GM12878 (cell line): Measurements from ENCODE around the gene HSFX1. TPM values are rescaled to one million over a fixed set of nuclear protein-coding genes. Genes with fewer than 3 reads are reported as not detected.

ENCODE experiments used
- ATAC-seq: fragments of 200-7000 bp; cut with Tn5 transposase; 3 replicates; pipeline ENCODE4 v1.9.1; 2020; ENCODE audit warnings: mild to moderate bottlenecking, moderate library complexity
- BruUV-seq: library from RNA; stranded (reverse); fragments of 400-500 nt; replicated peaks from 2 replicates; lab custom pipeline; 2021; lab: Mats Ljungman, UMichigan
- CTCF ChIA-PET: fragments of 300-600 bp; sonication (Branson Sonifier 250); formaldehyde crosslinking; extraction: SDS; loops from one replicate; lab custom pipeline; 2021; ENCODE audit warnings: inconsistent platforms; lab: Yijun Ruan, JAX
- POLR2A ChIA-PET: fragments of 350-600 bp; formaldehyde crosslinking; extraction: SDS; loops from one replicate; lab custom pipeline; 2021; ENCODE audit warnings: inconsistent platforms; lab: Charles Lee
- RAD21 ChIA-PET: fragments of 300-600 bp; sonication (Branson Sonifier 250); formaldehyde crosslinking; loops from one replicate; lab custom pipeline; 2023; ENCODE audit warnings: antibody characterized with exemption; ENCODE audit not compliant: unreplicated experiment; lab: Charles Lee
- SMC1A ChIA-PET: fragments of 300-600 bp; sonication (Branson Sonifier 250); formaldehyde crosslinking; loops from one replicate; lab custom pipeline; 2023; ENCODE audit not compliant: unreplicated experiment, uncharacterized antibody; lab: Charles Lee
- DNase-seq: peaks from one replicate; pipeline ENCODE4 v3.0.0-alpha.2; 2011; ENCODE audit warnings: low read depth, low spot score
- FAIRE-seq: peaks from 3 replicates; lab custom pipeline; 2011; peaks lifted over from hg19 to GRCh38; lab: Jason Lieb, UNC
- H2AFZ ChIP-seq: 2 replicates; pipeline ENCODE4 v1.6.0; 2011; ENCODE audit warnings: low read depth, low read length, control low read depth; ENCODE audit not compliant: control insufficient read depth
- H3K27ac ChIP-seq: 2 replicates; pipeline ENCODE4 v1.5.1; 2011; ENCODE audit warnings: control low read depth; ENCODE audit not compliant: control insufficient read depth, insufficient read depth
- H3K27me3 ChIP-seq, 2 experiments: replicated peaks in 1 of 2; 2 replicates each; pipeline versions ENCODE4 v1.6.0 to v1.6.1; 2011; ENCODE audit warnings: low read length in 1 of 2; ENCODE audit not compliant: control insufficient read depth in 2 of 2, insufficient read depth in 2 of 2
- H3K36me3 ChIP-seq, 2 experiments: 2 replicates each; pipeline ENCODE4 v1.5.1; 2011; ENCODE audit warnings: low read length in 1 of 2; ENCODE audit not compliant: control insufficient read depth in 2 of 2, insufficient read depth in 2 of 2
- H3K4me1 ChIP-seq: 2 replicates; pipeline ENCODE4 v1.6.1; 2011; ENCODE audit warnings: mild to moderate bottlenecking, low read length, moderate library complexity, mixed read lengths; ENCODE audit not compliant: control insufficient read depth, insufficient read depth
- H3K4me2 ChIP-seq: 2 replicates; pipeline ENCODE4 v1.6.0; 2011; ENCODE audit warnings: control low read depth; ENCODE audit not compliant: control insufficient read depth, insufficient read depth
- H3K4me3 ChIP-seq: fragments of 200-600 bp; sonication (generic); 2 replicates; pipeline ENCODE4 v1.5.1; 2016
- H3K79me2 ChIP-seq: 2 replicates; pipeline ENCODE4 v1.6.0; 2011; ENCODE audit warnings: low read length; ENCODE audit not compliant: control insufficient read depth, insufficient read depth
- H3K9ac ChIP-seq: 2 replicates; pipeline ENCODE4 v1.8.0; 2011; ENCODE audit warnings: low read length, control low read depth, mixed read lengths; ENCODE audit not compliant: control insufficient read depth, insufficient read depth
- H3K9me3 ChIP-seq: replicated peaks from 3 replicates; pipeline ENCODE4 v1.5.1; 2011; ENCODE audit warnings: mild to moderate bottlenecking, low read length; ENCODE audit not compliant: control insufficient read depth, insufficient read depth
- H4K20me1 ChIP-seq: 2 replicates; pipeline ENCODE4 v1.6.0; 2011; ENCODE audit not compliant: control insufficient read depth, insufficient read depth
- DPF2 ChIP-seq: fragments of 450-650 bp; IDR thresholded peaks from 2 replicates; pipeline ENCODE4 v1.6.1; 2017; ENCODE audit warnings: mild to moderate bottlenecking
- IRF4 ChIP-seq: IDR thresholded peaks from 2 replicates; pipeline ENCODE4 v1.6.1; 2011; ENCODE audit warnings: low read depth, low read length
- NR2F1 ChIP-seq: fragments of 450-650 bp; conservative IDR thresholded peaks from 2 replicates; pipeline ENCODE4 v1.6.1; 2017; ENCODE audit warnings: mild to moderate bottlenecking
- RBBP5 ChIP-seq: fragments of 200-600 bp; sonication (generic); conservative IDR thresholded peaks from 2 replicates; pipeline ENCODE4 v1.6.1; 2016
- SPI1 ChIP-seq: IDR thresholded peaks from 2 replicates; pipeline ENCODE4 v1.6.1; 2011; ENCODE audit warnings: low read depth, mild to moderate bottlenecking, low read length, moderate library complexity, borderline replicate concordance; ENCODE audit not compliant: insufficient read depth
- WGBS: methylation state at CpG from one replicate; pipeline ENCODE4 v1.1.6; 2016; ENCODE audit warnings: low lambda C conversion rate; ENCODE audit not compliant: insufficient replicate concordance, insufficient coverage; ENCODE audit errors: missing lambda C conversion rate; 5-methylcytosine and 5-hydroxymethylcytosine counted together
- in situ Hi-C: fragments of 300-500 bp; cut with MboI; formaldehyde crosslinking; loops from 9 replicates; pipeline ENCODE4 v1.14.3; 2018; ENCODE audit warnings: mixed read lengths
- intact Hi-C: fragments of 100-400 bp; cut with micrococcal nuclease; formaldehyde crosslinking; loops from one replicate; pipeline ENCODE4 v1.14.2; 2022; ENCODE audit not compliant: unreplicated experiment
- polyA plus RNA-seq, 11 experiments: library from polyadenylated mRNA; depleted of rRNA in 4 of 11; unstranded in 6 of 11; stranded (reverse) in 5 of 11; fragments of >200 nt; fragmentation: Nextera tagmentation in 4 of 11; fragmentation: Illumina TruSeq in 1 of 11; extraction: Ambion mirVana in 4 of 11; extraction: Trizol in 1 of 11; gene quantifications; 1 replicate in 1 of 11; 2 replicates in 10 of 11; pipeline versions ENCODE4 v1.2.1 to v1.2.3, GENCODE V29; 2011 to 2016; ENCODE audit warnings: inconsistent platforms in 2 of 11, missing spikeins in 2 of 11, low read depth in 1 of 11
- total RNA-seq, 4 experiments: library from RNA; depleted of rRNA in 3 of 4; stranded (reverse); fragments of >200 nt in 3 of 4; fragmentation: Illumina TruSeq in 1 of 4; extraction: Trizol in 1 of 4; gene quantifications; 2 replicates each; pipeline versions ENCODE4 v1.2.1 to v1.2.3, GENCODE V29; 2013 to 2021

HSFX1 gene
- total and polyA plus RNA-seq, 10 of the 15 experiments (the other 5 are each of a cell fraction or from before 2014, with no cell fraction given): 0.06 to 0.56 (median 0.10) TPM; not detected in 3

DNA sequence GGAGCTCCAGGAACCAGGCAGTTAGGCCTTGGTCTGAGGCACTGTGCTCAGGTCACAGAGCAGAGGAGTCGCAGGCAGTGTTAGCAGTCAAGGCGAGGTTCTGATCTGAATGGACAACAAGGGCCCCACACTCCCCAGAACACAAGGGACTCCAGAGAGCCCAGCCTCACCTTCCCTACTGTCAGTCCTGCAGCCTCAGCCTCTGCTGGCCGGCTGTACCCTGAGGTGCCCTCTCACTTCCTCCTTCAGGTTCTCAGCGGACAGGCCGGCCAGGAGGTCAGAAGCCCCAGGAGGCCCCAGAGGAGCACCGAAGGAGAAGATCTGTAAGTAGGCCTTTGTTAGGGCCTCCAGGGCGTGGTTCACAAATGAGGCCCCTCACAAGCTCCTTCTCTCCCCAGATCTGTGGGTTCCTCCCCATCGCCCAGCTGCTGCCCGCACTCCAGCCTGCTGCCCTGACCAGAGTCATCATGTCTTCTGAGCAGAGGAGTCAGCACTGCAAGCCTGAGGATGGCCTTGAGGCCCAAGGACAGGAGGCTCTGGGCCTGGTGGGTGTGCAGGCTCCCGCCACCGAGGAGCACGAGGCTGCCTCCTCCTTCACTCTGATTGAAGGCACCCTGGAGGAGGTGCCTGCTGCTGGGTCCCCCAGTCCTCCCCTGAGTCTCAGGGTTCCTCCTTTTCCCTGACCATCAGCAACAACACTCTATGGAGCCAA lies 34.0 kb downstream of the HSFX1 start:
- FAIRE-seq (no peak), ATAC-seq (peak; percentile 82), DNase-seq (no peak)
- Histone ChIP-seq H3K4me3 (no peak overlapping the region), H3K27me3 (no peaks in the 10 kb centered on the region), H4K20me1 (no peaks in the 10 kb centered on the region), H3K4me2 (no peak overlapping the region), H3K79me2 (no peaks in the 10 kb centered on the region), H2AFZ (no peak overlapping the region; the same call in 1 of the 2 replicates), H3K36me3 (no peaks in the 10 kb centered on the region), H3K27ac (no peak overlapping the region), H3K9me3 (no peaks in the 10 kb centered on the region), H3K4me1 (peaks cover 4% of the 10 kb centered on the region), H3K9ac (no peak overlapping the region)
- TF ChIP-seq IRF4 (no peak), SPI1 (peak; percentile 57; the same call in 1 of the 2 replicates), DPF2 (0 out of 2 replicates have a peak, but pooled peaks have one; percentile 37), NR2F1 (peak; percentile 54)
- no TSS peak for BruUV-seq
- intact Hi-C loops: no loop called here
- WGBS: 41% methylated on average over 9 of the region's 12 CpGs
- in situ Hi-C loops: no loop called here
- ChIA-PET CTCF (no interaction called here), RAD21 (interaction anchor here (0.5 to 1.0 kb wide), 2 partner anchors 9 to 19 kb away, joined by 3 read pairs; no protein-coding TSS in a partner anchor), SMC1A (interaction anchor here (0.9 kb wide), 1 partner anchor 28 kb away, joined by 3 read pairs; no protein-coding TSS in a partner anchor), POLR2A (interaction anchor here (0.9 kb wide), 1 partner anchor 11 kb away, joined by 4 read pairs; no protein-coding TSS in a partner anchor)

DNA sequence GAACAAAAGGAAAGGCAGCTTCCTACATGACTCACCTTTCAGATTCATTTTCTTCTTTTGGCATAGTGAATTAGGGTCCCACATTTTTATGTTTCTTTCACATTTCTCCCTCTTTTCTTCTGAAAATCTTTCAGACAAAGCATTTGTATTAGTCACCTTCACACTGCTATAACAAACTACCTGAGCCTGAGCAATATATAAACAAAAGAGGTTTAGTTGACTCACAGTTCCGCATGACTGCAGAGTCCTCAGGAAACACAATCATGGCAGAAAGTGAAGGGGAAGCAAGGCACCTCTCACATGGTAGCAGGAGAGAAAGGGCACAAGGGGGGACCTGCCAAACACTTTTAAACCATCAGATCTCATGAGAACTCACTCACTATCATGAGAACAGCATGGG lies 44.8 kb downstream of the HSFX1 start:
- no peak for ATAC-seq
- H3K4me1 ChIP-seq: no peaks in the 10 kb centered on the region
- ChIA-PET CTCF (no interaction called here), RAD21 (no interaction called here), POLR2A (no interaction called here), SMC1A (interaction anchor here (0.6 kb wide), 1 partner anchor 11 kb away, joined by 4 read pairs; no protein-coding TSS in a partner anchor)
- H3K27ac ChIP-seq: no peak overlapping the region
- H3K9me3 ChIP-seq: no peaks in the 10 kb centered on the region; the same call in 2 of the 3 replicates
- no TSS peak for BruUV-seq
- no peak overlapping the region for H3K4me2 ChIP-seq
- no peak overlapping the region for H3K9ac ChIP-seq
- no peak for FAIRE-seq
- no peak overlapping the region for H2AFZ ChIP-seq
- intact Hi-C loops: loop anchor here (10.0 kb wide), 1 partner anchor 64 kb away; no protein-coding TSS in a partner anchor
- no peak for DNase-seq
- H3K4me3 ChIP-seq: no peak overlapping the region
- no peak for TF ChIP-seq RBBP5
- no peaks in the 10 kb centered on the region for H4K20me1 ChIP-seq
- in situ Hi-C loops: no loop called here
- H3K36me3 ChIP-seq: no peaks in the 10 kb centered on the region
- WGBS: 77% methylated on average over 1 of the region's 1 CpG
- H3K27me3 ChIP-seq: no peaks in the 10 kb centered on the region
- H3K79me2 ChIP-seq: no peaks in the 10 kb centered on the region
